22Rv1 (cell line): ENCODE measurements around the gene MCF2L.

Experiments
- H3K27ac ChIP-seq: fragments of 450-650 bp; 2 replicates; pipeline ENCODE4 v1.5.1; 2017
- ZFX ChIP-seq: fragments of 450-650 bp; IDR thresholded peaks from 2 replicates; pipeline ENCODE4 v1.6.1; 2017; ENCODE audit warnings: antibody characterized with exemption, borderline replicate concordance
- TF ChIP-seq, protein P1 (sequence below): fragments of 450-650 bp; IDR thresholded peaks from 2 replicates; pipeline ENCODE4 v1.5.1; 2017; ENCODE audit warnings: mild to moderate bottlenecking

Gene MCF2L

DNA sequence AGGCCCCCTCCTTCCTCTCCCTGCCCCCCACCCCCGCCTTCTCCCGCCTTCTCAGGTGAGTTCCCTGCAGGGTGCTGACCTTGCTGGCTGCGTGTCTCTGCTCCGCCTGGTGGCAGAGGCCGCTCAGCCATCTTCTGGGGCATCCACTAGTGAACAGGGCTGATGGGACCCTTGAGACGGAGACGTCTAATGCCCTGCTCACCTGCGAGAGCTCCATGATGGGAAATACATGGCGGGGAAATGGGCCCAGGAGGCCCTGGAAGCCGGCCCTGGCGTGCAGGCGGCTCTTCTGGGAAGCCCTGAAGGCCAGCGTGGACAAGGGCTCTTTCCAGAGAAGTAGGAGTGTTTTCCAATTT lies 121.4 kb downstream of the MCF2L start:
- no peak overlapping the region for H3K27ac ChIP-seq
- TF ChIP-seq, protein P1, sequence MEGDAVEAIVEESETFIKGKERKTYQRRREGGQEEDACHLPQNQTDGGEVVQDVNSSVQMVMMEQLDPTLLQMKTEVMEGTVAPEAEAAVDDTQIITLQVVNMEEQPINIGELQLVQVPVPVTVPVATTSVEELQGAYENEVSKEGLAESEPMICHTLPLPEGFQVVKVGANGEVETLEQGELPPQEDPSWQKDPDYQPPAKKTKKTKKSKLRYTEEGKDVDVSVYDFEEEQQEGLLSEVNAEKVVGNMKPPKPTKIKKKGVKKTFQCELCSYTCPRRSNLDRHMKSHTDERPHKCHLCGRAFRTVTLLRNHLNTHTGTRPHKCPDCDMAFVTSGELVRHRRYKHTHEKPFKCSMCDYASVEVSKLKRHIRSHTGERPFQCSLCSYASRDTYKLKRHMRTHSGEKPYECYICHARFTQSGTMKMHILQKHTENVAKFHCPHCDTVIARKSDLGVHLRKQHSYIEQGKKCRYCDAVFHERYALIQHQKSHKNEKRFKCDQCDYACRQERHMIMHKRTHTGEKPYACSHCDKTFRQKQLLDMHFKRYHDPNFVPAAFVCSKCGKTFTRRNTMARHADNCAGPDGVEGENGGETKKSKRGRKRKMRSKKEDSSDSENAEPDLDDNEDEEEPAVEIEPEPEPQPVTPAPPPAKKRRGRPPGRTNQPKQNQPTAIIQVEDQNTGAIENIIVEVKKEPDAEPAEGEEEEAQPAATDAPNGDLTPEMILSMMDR: no peak

DNA sequence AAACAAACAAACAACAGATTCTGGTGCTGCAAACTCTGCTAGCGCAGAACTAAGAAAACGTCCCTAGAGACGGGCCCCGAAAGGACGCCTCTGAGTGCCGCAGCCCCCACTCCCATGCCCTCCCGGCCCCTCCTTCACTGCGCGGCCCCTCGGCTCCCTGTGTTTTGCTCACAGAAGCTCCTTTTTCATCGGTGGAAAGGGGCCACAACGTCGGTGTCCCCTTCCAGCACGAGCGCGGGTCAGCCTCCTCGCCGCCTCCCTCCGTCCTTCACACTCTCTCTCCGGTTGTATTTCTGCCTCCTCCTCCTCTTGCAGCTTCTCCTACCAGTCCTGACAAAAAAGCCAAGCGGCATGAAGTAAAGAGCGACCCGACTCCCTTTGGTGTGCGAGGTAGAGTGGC lies 121.8 kb downstream of the MCF2L start:
- TF ChIP-seq, protein P1: no peak
- TF ChIP-seq ZFX: no peak
- H3K27ac ChIP-seq: no peak overlapping the region

DNA sequence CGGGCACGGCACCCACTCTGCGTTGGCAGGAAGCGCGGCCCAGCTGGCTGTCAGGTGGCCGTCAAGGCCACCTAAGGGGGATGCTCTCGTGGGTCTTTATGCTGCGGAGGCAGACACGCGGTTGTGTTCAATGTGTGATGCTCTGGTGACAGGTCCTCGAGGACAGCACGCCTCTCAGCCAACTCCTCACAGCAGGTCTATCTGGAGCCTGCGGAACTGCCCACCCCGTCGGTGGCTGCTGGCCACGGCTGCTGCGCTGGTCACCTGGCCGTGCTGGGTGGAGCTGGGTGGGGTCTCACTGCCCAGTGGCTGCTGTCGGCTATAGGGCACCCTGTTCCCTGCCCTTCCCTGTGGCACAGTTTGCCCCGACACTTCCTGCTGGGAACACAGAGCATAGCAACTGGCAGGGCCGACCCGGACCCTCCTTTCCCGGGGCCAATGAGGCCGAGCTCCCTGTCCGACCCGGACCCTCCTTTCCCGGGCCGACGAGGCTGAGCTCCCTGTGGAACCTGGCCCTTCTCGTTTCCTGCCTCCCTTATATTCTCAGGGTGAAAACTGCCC lies 122.3 kb downstream of the MCF2L start:
- TF ChIP-seq ZFX: no peak
- TF ChIP-seq, protein P1: no peak
- H3K27ac ChIP-seq: no peak overlapping the region

DNA sequence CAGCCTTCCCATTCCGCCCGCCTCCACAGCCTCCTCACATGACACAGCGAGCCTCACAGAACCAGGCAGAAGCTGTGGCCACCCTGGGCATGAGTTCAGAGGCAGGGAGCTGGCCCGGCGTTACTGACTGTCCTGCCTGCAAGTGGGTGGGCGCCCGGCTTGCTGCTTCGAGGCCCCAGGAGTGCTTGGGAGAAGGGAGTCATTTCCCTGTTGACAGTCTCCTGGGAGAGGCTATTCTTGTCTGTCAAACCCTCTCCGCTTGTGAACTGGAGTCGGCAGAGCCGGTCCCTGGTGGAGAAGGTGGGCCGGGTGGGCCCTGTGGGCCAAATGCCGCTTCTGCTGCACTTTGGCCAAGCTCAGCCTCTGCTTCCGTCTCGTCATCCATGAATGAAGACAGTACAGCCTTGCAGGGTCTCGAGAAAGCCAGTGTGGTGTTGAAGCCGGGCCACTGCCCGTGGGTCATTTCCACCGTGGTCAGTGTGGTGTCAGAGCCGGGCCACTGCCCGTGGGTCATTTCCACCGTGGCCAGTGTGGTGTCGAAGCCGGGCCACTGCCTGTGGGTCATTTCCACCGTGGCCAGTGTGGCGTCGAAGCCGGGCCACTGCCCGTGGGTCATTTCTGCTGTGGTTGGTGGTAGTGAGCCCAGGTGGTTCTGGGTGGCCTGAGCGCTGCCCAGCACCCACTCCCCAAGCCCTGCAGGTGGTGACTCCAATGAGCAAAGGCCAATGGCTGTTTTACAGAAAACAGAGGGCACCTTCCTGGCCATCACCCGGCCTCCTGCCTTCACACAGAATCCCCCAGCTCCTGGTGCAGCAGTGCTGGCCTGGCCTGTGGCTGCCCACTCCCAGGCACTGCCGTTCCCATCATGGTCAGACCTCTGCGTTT lies 123.1 kb downstream of the MCF2L start:
- H3K27ac ChIP-seq: no peak overlapping the region

DNA sequence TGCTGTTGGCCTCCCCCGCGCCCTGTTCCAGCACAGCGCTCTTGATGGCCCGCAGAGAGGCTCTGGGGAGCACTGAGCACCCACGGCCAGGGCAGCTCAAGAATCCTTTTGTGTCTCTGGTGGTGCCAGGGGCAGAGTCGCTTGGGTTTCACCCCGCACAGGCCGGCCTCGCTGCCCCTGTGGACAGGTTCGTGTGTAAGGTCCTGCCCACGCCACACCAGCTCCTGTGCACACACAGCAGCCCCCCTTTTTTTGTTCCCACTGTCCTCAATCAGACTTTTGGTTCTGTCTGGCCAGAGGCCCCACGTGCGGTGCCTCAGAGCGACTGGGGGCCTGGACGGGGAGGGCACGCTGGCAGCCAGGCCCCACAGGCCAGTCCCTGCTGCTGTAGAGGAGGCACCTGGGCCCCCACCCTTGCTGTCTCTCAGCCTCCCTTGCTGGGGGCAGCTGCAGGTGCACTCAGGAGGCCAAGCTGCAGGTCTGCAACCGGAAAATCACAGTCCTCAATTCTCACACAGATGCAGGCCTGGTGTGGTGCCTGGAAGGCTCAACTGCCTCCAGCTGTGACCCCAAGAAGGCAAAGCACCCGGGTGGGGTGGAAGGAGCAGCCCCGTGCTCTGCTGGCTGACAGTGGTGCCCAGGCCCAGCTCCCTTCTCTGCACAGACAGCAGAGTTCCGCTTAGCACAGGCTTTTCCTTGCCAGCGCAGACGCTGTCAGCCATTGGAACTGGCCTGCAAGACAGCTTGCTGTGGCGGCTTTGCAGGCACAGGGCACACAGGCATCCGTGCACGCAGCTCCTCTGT lies 124.0 kb downstream of the MCF2L start:
- no peak overlapping the region for H3K27ac ChIP-seq
- TF ChIP-seq, protein P1: no peak
- TF ChIP-seq ZFX: no peak

More for the DNA sequence above, 123.1 kb downstream of the MCF2L start:
- TF ChIP-seq, protein P1: no peak
- TF ChIP-seq ZFX: no peak

DNA sequence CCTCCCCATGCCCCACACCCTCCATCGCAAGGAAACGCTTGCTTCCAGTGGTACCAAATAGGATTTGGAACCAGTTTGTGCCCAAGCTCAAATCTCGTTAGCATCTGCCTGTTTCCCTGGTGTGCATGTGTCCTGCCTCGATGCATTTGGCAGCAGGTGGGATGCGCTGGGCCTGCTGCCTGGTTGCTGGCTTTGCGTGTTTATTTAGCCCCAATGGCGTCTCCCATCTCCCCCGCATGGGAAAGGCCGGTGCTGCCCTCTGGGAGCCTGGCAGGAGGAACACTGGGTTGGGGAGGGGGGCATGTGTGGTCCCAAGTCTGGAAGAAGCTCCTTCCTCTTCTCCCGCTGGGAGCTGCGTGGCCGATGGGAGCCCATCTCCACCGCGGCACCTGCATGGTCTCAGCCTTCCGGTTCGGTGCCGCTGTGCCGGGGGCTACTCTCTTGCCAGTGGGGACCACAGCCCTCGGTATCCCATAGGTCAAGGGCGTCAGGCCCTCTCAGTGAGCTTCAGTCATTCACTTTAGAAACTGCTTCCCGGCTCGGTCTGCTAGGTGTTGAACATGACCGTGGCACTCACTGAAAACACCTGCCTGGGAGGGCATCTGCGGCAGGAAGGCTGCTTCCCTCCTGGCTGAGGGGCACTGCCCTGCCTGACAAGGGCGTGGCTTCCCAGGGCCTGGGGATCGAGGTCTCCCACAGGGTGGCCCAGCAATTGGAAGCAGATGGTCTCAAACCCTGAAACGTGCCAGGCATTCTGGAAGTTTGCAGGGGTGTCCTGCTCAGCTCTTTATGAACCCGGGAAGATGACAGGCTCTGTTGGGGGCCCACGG lies 124.8 kb downstream of the MCF2L start:
- TF ChIP-seq ZFX: no peak
- TF ChIP-seq, protein P1: no peak
- no peak overlapping the region for H3K27ac ChIP-seq
